Measurements from ENCODE around the gene PTGDR2. TPM values are rescaled to one million over a fixed set of nuclear protein-coding genes. Genes with fewer than 3 reads are reported as not detected.

PTGDR2 gene
- under 0.01 TPM in 1 of 2 replicates, not detected in the other for total RNA-seq

DNA sequence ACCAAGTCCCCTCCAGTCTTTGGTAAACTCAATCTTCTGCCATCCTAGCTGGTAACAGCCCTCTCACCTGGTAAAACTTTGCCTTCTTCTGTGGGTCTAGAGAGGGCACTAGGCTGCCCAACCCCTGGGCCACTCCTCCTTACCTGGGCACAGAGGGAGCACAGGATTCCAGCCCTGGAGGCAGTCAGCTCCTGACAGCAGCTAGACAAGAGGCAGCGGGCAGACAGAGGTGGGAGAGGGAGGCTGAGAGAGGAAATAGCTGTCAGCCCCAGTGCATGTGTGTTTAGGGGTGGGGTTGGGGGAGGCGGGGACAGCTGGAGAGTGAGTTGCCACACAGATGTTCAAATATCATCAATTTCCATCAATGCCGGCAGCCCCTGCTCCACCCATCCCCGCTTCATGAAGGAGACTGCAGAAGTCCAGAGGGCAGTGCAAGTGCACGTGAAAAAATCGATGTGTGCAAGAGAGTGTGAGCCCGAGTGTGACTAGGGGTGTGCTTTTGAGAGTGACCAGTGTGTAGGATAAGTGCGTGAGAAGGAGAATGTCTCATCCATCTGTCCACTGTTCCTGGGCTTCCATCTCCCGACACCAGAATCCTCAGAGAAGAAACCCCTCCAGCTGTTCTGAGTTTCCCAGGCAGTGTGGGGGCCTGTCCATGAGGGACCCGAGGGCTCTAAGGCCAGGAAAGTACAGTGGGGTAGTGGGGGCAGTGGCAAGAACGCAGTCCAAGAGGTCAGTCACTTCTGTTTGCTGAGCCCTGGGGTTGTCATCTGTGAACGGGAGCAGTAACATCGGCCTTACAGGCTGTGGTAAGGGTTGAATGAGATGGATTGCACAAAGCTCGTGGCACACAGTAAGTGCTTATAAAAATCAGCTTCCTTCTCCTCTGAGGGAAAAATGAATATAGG is at the start of gene PTGDR2:
Gene PTGDR2, minus strand, starts transcription at position 225 of the 908 bp plus-strand sequence. CDS start 2,228 bp downstream, outside the sequence.

DNA sequence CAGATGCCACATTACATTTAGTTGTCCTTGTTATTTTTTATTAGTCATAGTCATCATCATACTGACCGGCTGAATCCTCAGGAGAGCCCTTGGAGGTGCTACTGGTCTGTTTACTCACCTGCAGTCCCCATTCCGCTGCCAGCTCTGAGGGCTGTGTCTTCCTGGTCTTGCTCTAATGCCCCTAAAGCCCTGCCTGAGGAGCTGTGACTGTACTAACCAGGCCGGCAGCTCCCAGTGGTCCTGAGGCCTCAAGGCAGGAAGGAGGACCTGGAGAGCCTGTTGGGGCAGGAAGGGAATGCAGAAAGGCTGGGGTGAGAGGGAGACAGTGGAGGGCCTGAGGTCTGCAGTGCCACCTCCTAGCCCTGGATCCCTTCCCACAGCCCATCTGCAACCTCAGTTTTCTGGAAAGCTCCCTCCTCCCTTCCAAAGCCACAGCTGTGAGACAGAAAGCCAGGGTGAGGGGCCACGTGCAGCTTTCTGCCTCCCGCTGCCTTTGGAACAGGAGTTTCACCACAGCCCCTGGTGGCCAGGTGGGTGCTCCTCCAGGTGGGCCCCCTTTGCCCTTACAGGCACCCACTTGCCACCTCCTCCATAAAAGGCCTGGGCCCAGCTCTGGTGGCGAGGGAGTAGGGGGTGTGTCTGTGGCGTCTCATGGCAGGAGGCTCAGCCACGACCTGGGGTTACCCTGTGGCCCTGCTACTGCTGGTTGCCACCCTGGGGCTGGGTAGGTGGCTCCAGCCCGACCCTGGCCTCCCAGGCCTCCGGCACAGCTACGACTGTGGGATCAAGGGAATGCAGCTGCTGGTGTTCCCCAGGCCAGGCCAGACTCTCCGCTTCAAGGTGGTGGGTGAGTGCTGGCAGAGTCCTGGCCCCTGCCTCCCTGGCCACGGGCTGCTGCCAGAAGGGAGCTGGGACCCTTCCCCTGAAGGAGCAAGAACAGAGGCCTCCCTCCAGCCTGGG is 11.4 kb upstream of the PTGDR2 start, which contains the start of gene ZP1:
Gene ZP1, plus strand, starts transcription at position 632 of the 960 bp plus-strand sequence. Its CDS starts 20 bp downstream, at position 652.

DNA sequence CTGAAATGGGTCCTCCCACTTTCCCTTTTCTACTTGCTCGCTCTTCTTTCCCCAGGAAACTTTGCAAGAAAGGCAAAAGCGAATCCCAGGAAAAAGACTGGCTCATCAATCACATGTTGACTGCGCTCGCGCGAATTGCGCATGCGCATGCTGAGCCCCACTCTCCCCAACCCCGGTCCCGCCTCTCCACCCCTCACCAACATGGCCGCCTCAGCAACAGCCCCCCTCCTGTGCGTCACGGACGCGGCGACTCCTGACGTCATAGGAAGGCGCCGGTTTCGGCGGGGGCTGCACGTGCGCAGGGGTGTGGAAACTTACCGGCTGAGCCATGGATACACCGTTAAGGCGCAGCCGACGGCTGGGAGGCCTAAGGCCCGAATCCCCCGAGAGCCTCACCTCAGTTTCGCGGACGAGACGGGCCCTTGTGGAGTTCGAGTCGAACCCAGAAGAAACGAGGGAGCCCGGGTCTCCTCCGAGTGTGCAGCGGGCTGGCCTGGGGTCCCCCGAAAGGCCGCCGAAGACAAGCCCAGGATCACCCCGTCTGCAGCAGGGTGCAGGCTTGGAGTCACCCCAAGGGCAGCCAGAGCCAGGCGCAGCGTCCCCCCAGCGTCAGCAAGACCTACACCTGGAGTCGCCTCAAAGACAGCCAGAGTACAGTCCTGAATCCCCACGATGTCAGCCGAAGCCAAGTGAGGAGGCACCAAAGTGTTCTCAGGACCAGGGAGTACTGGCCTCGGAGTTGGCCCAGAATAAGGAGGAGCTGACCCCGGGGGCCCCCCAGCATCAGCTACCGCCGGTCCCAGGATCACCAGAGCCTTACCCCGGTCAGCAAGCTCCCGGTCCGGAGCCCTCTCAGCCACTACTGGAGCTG is 13.7 kb downstream of the PTGDR2 start, which contains the start of gene CCDC86:
Gene CCDC86, plus strand, starts transcription at position 317 of the 871 bp plus-strand sequence. Its CDS starts 12 bp downstream, at position 329.

Other genes starting within 250 kb of the PTGDR2 start
- not detected in 2 replicates for gene MS4A8, start 156.3 kb downstream of the PTGDR2 start, total RNA-seq
- gene MS4A18, start 131.2 kb downstream of the PTGDR2 start, total RNA-seq = not detected in 2 replicates
- not detected in 2 replicates for gene MS4A15, start 99.1 kb downstream of the PTGDR2 start, total RNA-seq
- gene MS4A10, start 70.6 kb downstream of the PTGDR2 start, total RNA-seq = not detected in 2 replicates
- gene CCDC86, start 13.8 kb downstream of the PTGDR2 start, total RNA-seq = 48.9 and 53.3 TPM in 2 replicates
- gene ZP1, start 11.6 kb upstream of the PTGDR2 start, total RNA-seq = not detected in 2 replicates
- gene PRPF19, start 50.6 kb upstream of the PTGDR2 start, total RNA-seq = 90.8 and 113 TPM in 2 replicates
- gene TMEM109, start 58.2 kb upstream of the PTGDR2 start, total RNA-seq = 94.9 and 113 TPM in 2 replicates
- 45.2 and 49.5 TPM in 2 replicates for gene TMEM132A, start 68.5 kb upstream of the PTGDR2 start, total RNA-seq
- 2.1 and 2.7 TPM in 2 replicates for gene SLC15A3, start 96.2 kb upstream of the PTGDR2 start, total RNA-seq
- not detected in 2 replicates for gene CD6, start 115.7 kb upstream of the PTGDR2 start, total RNA-seq
- not detected in 2 replicates for gene CD5, start 246.5 kb upstream of the PTGDR2 start, total RNA-seq